OCI-M2 (cell line): ENCODE data around the gene SCEL.
A peak's percentile ranks its signal among the peaks of the same experiment; 100 is the strongest.
"Not testable (repeated sequence)": the region's sequence is repeated elsewhere in the genome, so short reads cannot be mapped to it uniquely, and the experiment has no call there.

Experiments used
- DNase-seq: peaks from one replicate; lab custom pipeline; 2025; ENCODE audit not compliant: unreplicated experiment; lab: John Stamatoyannopoulos, UW

SCEL gene

DNA sequence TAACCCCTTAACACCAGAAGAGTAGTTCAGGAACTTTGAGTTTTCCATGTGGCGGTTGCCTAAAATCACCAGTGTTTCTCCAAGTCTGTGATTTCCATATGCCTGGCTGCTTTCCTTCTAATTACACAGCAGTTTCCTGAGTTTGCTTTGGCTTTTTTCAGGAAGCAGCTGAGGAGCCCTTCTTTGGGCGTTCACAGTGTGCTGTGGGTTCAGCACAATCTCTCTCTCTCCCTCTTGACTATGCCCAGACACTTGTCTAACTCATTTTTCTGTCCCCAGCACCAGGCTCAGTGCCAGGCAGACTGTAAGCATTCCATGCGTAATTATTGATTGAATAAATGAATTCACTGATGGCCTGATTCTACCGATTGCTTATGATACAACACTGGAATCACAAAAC lies 19.7 kb downstream of the SCEL start:
- DNase-seq: no peak

DNA sequence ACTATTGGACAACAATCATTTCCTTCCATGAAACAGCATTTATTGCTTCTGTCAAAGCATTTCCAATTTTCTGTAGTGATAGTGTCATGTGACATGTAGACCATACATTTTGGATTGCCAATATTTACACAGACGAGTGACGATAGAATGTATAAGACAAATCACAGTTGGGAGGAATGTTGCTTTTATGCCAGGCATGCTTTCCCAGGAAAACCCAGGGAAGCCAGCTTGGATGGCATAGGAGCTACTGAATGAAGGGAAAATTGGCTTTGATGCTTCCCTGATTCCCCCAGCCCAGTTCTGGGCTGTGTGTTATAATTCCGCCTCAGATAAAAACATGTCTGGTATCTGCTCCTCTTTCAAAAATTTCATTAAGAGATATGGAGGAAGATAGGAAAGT lies 22.5 kb downstream of the SCEL start:
- no peak for DNase-seq

DNA sequence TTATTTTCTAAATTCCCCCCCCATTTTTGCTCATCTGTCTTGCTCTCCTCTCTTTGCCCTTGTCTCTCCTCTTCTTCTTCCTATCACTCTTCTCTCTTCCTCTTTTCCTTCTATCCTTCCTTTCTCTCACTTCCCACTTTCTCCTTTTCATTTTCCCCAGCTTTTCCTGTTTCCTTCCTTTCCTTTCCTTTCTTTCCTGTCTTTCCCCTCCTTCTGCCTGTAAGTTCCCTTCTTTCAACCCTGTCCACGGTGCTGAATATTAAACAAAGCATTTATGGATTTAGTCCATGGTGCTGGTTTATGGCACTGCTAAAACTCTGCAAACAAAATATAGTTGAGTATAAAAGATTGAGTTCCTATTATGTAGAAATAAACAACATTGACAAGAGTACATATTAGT lies 27.6 kb downstream of the SCEL start:
- DNase-seq: no peak

DNA sequence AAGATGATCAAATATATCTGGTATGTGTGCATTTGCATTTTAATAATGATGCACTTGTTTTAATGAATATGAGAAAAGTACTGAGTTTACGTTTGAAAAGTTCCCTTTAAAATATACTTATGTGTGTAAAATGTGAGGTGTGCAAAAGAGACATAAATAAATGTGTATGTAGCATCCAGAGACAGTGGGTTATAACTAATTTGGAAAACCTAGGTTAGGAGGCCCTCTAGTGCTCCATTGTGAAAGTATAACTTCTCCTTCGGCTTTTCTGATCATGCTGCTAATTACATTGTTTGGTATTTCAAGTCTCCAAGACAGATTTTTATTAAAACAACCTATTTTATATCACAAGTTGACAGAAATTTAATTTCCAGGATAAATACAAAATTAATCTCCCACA lies 30.1 kb downstream of the SCEL start:
- no peak for DNase-seq

DNA sequence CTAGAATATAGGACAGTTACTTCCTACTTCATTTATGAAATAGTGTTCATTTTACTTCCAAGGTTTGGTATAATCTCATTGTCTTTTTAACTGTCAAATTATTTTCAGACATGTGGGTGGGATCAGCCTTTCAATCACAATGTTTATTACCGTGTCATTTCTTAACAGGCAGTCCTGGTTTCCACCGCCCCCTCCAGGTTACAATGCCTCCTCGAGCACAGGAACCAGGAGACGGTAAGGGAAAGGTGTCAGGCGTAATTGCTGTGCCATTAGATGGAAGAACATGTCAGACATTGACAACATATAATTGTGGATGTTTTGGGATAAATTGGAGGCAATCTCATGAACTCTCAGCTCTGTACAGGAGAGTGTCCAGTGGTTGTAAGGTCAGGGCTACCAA lies 36.5 kb downstream of the SCEL start:
- DNase-seq: no peak

DNA sequence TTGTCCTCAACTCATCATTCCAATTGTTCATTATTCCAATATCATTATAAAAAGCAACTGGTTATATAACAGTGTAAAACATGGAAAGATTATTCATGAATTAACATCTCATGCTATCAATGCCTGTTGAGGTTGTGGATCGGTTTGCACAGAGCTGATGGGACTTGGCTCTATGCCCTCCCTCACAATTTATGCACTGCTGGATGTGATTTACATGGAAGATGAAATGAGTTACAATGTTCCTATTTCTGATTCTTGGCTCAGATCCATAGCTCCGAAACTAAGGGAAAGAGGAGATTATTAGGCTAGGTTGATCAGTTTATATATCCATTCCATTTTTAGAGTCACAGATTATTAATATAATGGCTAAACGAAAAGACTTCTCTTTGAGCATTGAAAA lies 38.6 kb downstream of the SCEL start:
- DNase-seq: no peak

DNA sequence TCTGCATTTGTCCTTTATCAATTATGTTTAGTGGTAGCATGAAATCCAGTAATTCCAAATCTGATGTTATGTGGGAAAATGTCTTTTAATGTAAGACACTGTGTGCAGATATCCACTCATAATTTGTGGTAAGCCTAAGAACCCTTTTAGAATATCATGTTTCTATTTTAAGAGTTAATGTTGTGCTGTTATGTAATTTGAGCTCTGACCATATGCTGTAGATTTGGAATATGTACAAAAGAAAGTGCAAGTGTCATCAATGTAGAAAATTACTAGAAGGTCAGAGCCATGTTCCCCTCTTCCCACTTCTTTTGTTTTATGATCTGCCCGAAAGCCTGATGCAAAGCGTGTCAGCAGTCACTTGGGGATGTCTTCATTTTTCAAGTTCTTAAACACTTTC lies 44.5 kb downstream of the SCEL start:
- no peak for DNase-seq

DNA sequence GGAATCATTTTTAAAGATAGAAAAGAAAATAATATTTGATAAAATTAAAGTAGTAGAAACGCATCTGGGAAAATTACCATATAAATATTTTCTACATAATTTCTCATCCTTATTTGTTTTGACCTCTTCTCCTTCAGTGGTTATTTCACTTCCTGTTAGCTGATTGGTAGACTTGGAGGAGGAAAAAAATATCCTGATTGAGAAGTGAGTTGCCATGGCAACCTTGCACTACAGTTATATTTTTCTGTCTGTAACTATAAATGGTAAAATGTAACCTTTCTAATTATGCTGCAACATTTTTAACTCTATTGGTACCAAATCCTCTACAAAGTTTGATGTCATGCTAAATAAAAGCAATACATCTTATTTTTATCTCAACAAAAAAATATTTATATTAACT lies 45.2 kb downstream of the SCEL start:
- DNase-seq: no peak

DNA sequence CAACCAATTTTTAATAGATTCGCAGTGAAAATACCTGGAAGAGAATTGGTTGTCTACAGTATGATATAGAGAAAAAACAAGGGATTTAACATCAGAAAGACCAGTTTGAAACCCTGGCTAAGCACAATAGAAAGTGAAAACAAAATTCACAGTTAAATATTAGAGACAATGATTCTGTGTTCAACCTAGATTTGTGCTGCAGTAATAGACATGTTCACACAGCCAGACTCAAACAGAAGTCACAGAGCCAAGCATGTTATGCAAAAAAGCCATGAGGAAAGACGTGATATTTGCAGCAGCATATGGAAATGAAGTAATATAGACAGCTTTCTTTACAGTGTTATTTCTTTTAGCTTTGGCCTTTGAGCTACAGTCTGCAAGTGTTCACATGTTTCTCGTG lies 48.1 kb downstream of the SCEL start:
- no peak for DNase-seq

DNA sequence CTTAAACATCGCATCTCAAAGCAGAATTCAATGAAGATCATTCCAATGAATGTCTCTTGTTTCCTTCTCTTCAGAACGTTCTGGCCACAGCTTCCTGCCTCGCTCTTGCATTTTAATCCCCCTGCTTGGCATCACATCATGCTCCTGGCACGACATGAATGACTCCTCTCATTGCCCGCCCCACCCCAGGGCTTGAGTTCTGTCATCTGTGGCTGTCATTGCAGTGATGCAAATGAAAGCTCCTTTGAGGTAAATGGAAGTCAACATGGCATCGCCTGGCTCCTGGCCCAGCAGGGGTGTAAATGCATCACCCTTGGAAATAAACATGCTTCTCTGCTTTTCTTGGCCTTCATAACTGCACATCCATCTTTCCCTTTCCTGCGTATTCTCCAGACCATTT lies 48.6 kb downstream of the SCEL start:
- DNase-seq: no peak

DNA sequence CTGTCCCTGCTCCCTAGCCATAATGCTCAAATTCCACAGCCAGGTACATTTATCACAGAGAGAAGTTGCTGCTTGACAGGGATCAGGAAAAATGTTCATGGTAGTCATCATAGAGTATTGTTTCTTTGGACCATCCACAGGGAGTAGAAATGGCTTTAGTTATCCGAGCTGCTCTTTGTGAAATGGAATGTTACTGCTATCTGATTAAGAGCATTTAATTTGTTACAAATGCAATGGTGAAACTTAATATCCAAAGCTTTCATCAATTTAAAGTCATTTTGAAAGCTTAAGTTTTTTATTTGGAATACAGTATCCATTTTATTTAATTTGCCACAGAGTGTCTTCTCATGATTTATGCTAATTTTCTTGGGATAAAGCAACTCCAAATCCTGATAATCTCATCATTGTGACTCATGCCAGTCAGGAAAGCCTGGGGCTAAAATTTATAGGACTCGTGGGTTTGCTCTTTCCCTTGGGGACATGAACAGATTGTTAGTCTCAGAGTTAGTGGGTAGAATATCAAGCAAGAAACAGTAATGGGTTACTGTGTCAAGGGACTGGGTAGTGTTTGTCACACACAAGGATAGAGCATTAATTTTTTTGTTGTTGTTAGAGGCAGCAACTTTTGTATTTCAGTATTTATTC lies 59.8 kb downstream of the SCEL start:
- no peak for DNase-seq

DNA sequence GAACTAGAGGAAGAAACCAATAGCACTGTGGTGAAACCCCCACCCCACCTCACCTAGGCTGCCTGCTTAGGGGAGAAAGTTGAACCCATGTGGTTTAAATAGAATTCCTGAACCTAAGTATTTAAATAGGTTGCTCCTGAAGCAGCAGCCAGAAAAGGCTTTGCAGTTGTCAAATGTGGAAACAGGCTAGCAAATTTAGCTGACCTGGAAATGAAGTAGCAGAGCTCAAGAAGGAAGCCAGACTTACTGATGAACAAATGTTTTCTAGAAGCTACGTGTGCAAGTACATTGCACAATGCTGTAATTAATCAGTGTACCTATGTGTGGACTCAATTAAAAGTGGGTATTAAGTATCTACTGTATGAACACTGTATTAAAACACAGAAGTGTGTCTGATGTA lies 61.3 kb downstream of the SCEL start:
- DNase-seq: no peak

DNA sequence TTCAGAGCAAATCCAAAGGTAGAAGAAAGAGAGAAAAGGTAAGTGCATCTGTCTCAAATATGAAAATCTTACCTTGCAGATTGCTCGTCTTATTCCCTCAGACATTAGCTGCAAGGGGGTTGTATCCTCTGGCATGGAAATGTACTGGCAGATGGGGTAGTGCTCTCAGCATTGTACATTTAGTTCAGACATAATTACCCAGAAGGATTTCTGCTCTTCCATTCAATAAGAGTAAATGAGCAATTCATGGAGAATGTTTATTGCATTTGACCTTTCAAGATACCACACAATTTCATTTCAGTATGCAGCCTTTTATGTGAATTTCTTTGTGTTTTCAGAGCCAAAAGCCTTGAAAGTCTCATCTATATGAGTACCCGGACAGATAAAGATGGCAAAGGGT lies 63.8 kb downstream of the SCEL start:
- no peak for DNase-seq

DNA sequence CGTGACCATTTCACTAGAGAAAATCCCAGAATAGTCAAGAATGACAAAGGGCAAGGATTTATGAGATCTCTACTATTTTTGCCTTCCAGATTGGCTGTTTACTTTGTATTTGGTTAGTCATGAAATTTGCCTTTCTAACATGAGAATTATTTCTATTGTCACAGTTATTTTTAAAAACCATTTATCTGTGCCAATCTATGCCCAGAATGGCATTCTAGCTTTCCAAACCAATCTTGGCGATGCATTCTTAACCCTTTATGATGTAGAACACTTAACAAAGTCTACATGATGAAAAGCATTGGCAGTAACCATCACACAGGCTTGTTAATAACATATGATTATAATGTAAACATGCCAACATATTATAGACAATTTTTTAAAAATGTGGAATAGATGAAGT lies 65.2 kb downstream of the SCEL start:
- DNase-seq: no peak

DNA sequence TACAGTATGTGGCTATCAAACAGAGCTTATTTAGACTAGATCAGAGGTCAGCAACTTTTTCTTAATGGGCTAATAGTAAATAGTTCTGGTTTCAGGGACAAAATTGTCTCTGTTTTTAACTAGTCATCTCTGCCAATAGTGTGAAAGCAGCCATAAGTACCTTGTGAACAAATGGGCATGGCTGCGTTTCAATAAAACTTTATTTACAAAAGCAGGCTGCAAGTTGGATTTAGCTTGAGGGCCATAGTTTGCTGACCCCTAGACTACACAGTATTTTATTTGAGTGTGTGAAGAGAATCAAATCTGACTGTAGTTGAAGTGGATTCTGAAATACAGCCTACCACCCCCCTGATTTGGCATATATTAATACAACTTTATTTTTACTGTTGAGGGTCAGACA lies 75.6 kb downstream of the SCEL start:
- no peak for DNase-seq

DNA sequence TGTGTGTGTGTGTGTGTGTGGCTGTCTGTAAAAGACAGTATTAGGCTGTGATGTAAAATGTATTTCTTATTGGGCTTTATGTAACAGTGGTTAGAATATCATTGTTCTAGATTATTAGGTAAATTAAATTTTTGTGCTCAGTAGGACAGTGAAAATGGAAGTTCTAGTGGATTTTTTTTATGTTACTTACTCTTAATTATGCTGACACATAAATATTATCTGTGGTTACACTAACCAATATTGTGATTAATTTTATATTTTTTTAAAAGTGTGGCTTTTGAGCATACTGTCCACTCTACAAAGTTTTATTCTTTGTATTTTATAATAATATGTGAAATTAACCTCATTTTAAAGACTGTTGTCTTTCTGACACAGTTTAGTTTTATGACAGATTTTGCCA lies 80.5 kb downstream of the SCEL start:
- no peak for DNase-seq

DNA sequence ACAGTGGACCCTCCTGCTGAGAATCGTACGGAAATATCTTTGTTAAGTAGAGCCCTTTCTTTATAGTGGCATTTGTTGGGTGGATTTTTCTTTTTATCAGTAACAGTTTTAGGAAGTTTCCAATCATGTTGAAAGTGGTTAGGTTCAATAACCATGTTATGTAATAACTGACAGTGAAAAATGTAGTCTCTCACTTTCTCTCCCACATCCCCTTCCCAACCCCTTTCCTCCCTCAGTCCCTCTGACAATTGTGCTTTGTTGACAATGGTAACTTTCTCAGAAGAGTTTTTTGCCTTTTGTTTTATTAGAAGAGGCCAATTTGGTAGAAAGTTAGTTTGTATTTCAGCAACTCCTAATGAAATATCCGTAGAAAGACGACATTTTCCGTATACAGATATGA lies 84.1 kb downstream of the SCEL start:
- DNase-seq: no peak

DNA sequence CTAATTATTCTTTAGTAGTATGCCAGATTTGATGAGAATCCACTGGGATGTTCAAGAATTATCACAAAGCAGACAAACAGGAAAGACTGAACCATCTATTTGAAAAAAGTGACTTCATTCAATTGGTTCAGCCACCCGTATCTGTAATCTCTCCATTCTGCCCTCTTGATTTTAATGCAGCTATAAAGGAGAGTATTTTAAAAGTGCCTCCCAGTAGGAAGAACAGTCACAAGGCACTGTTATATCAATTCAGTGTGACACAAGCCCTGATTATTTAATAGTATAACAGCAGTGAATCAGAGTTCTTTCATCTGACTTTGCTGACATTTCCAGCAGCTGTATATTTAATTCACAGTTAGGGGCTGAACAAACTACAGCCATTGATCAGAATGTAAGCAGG lies 84.6 kb downstream of the SCEL start:
- DNase-seq: no peak

DNA sequence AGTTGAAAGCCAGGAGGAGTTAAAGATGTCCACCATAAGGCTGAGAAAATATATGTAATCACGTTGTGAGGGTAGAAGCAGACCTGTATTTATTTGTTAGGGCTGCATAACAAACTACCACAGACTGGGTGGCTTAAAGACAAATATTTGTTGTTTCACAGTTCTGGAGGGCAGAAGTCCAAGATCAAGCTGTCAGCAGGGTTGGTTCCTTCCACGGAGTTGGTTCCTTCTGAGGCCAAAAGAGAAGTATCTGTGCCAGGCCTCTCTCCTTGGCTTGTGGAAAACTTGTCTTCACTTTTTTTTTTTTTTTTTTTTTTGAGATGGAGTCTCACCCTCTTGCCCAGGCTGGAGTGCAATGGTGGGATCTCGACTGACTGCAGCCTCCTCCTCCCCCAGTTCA lies 88.3 kb downstream of the SCEL start:
- no peak for DNase-seq

DNA sequence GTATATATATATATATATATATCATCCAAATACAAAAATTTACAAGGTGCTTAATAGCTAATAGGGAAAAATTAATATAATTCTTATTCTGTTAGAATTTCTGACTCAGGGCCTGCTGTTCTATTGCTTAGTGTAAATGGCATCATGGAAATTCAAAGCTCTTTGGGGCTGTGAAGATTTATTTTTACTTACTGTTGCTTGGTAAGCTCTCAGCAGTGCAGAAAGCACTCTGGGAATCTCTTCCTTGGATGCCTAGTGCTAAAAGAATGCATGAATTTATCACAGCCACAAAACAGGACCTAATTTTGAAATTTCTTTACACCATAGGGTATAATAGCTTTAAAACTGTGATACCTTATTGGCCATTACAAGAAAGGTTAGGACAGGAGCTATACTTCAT lies 92.7 kb downstream of the SCEL start:
- DNase-seq: no peak

DNA sequence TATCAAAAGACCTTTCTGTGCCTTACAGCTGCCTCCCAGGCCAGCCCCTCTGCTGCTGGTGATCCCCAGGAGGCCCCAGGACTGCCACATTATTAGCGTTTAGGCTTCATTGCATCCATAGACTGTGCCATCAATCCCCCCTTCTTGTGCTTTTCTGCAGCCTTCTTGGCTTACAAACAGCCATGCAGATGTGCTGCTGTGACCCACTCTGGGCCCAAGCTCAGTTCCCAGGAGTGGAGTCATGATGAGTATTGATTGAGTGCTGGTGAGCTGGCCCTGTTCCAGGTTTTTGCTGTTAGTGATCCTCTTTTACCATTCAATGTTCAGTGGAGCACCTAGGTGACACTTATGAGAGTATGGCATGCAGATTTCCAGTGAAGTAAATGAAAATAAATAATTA lies 102.1 kb downstream of the SCEL start:
- DNase-seq: no peak

DNA sequence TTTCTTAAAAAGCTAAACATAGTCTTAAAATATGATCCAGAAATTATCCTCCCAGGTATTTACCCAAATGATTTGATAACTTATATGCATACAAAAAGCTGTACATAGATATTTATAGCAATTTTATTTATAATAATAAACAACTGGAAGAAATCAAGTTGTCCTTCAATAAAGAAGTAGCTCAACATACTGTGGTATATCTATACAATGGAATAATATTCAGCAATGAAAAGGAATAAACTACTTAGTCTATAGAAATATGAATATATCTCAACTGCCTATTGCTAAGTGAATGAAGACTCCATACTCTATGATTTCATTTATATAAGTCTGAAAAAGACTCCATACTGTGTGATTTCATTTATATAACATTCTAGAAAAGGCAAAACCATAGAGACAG lies 114.9 kb downstream of the SCEL start:
- no peak for DNase-seq

DNA sequence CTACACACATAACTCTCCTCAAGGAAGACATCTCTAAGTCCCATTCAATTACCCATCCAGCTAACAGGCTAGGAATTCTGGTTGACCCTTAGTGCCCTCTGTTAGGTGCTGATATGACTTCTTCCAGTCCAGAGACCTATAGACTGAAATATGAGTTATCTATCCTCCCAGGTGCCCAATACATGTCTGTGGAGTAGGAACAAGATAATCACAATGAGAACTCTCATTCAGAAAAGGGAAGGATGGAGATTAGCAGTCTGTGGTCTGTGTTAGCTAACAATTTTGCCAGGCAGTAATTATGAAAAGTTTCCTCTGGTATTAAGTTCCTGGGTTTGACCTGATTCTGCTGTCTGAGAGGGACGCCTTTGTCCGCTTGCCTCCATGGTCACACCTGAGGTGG lies 117.8 kb downstream of the SCEL start:
- DNase-seq: peak; percentile 33

DNA sequence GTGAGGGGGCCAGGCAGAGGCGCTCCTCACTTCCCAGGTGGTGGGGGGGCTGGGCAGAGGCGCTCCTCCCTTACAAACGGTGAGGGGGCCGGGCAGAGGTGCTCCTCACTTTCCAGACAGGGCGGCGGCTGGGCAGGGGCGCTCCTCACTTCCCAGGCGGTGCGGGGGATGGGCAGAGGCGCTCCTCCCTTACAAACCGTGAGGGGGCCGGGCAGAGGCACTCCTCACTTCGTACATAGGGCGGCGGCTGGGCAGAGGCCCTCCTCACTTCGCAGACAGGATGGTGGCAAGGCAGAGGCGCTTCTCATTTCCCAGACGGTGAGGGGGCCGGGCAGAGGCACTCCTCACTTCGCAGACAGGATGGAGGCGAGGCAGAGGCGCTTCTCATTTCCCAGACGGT lies 124.5 kb downstream of the SCEL start:
- DNase-seq: not testable (repeated sequence)
